ENCODE data around the gene COLEC12.

The COLEC12 gene

DNA sequence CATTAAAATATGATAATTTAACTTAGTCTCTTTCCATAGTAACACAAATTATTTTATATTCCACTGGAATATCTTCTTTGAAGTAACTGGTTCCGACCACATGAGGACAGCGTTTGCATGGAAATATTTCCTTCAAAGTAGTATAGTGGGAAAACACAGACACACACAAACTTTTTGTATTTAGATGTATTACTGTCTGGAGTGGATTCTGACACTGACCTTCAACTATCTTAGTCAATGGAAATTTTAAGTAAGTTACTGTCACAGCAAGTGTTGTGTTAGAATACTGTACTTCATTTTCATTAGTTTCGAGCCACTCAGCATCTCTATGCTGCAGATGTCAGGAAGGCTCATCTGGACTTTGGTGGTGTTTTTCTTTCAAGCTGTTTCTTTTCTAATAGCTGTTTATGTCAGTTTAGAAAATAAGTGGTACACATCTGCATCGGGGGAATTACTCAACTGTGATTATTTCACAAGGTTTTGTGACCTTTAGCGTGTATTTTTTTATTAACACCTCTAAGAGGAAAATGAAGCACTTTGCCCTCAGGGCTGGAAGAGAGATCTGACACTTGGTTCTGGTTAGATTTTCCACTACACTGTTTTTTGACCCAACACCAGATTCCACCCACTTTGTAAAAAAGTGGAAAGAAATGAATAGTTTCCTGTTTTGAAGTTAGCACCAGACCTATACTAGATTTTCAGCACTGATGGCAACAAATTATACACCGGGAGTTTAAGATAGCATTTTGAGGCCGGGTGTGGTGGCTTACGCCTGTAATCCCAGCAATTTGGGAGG, 213.8 kb downstream of the COLEC12 start:
- Histone ChIP-seq H3K9me3 (ENCODE audit: severe bottlenecking) (no peaks in the 10 kb centered on the region), H3K4me3 (ENCODE audit: low read depth, low read length) (no peak overlapping the region), H3K36me3 (no peaks in the 10 kb centered on the region), H3K27me3 (ENCODE audit: insufficient read depth, low read depth, severe bottlenecking) (no peaks in the 10 kb centered on the region), H3K27ac (no peak overlapping the region)
- TF ChIP-seq, protein P1, sequence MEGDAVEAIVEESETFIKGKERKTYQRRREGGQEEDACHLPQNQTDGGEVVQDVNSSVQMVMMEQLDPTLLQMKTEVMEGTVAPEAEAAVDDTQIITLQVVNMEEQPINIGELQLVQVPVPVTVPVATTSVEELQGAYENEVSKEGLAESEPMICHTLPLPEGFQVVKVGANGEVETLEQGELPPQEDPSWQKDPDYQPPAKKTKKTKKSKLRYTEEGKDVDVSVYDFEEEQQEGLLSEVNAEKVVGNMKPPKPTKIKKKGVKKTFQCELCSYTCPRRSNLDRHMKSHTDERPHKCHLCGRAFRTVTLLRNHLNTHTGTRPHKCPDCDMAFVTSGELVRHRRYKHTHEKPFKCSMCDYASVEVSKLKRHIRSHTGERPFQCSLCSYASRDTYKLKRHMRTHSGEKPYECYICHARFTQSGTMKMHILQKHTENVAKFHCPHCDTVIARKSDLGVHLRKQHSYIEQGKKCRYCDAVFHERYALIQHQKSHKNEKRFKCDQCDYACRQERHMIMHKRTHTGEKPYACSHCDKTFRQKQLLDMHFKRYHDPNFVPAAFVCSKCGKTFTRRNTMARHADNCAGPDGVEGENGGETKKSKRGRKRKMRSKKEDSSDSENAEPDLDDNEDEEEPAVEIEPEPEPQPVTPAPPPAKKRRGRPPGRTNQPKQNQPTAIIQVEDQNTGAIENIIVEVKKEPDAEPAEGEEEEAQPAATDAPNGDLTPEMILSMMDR (IDR thresholded peaks at IDR 0.05; ENCODE audit: low read depth, low read length): peak; percentile 34
- DNase-seq: peak; percentile 14

DNA sequence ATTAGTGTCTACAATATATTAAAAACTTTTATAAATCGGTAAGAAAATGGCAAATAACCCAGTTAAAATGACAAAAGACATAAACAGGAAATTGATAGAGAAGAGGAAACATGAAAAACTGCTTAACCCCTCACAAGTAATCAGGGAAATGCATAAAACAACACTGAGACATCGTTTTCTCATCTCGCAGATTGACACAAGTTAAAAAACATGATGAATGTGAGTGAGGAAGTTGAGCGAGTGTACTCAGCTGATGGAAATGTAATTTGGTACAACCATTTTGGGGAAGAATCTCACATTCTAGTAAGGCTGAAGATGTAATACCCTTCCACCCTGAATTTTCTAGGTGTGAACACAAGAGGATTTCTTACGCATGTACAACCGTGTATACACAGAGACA, 214.7 kb downstream of the COLEC12 start:
- Histone ChIP-seq H3K27ac (no peak overlapping the region), H3K36me3 (no peaks in the 10 kb centered on the region), H3K4me3 (ENCODE audit: low read depth, low read length) (no peak overlapping the region), H3K27me3 (ENCODE audit: insufficient read depth, low read depth, severe bottlenecking) (no peaks in the 10 kb centered on the region), H3K9me3 (ENCODE audit: severe bottlenecking) (no peaks in the 10 kb centered on the region)
- DNase-seq: no peak
- TF ChIP-seq, protein P1 (IDR thresholded peaks at IDR 0.05; ENCODE audit: low read depth, low read length): no peak

DNA sequence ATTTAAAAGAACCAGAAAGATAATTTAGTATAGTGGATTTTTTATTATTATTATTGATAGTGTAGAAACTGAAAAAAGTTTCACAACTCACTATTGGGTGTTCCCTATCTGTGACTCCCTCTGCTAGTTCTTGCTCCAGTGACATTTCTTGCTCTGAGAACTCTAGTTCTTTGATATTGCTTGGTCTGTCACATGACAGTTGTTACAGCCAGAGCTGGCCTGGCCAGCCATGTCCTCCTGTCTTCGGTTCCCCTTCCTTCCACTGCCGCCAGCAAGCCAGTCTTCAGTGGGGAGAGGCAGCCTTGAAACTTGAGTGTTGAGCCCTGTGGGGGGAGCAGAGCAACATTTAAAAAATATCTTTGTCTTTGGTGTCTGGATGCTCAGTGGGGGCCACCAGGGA, 225.0 kb downstream of the COLEC12 start:
- Histone ChIP-seq H3K27ac (no peak overlapping the region), H3K9me3 (ENCODE audit: severe bottlenecking) (peaks cover 3% of the 10 kb centered on the region), H3K27me3 (ENCODE audit: insufficient read depth, low read depth, severe bottlenecking) (no peaks in the 10 kb centered on the region), H3K36me3 (no peaks in the 10 kb centered on the region), H3K4me3 (ENCODE audit: low read depth, low read length) (no peak overlapping the region)
- DNase-seq: no peak
- TF ChIP-seq, protein P1 (IDR thresholded peaks at IDR 0.05; ENCODE audit: low read depth, low read length): no peak

DNA sequence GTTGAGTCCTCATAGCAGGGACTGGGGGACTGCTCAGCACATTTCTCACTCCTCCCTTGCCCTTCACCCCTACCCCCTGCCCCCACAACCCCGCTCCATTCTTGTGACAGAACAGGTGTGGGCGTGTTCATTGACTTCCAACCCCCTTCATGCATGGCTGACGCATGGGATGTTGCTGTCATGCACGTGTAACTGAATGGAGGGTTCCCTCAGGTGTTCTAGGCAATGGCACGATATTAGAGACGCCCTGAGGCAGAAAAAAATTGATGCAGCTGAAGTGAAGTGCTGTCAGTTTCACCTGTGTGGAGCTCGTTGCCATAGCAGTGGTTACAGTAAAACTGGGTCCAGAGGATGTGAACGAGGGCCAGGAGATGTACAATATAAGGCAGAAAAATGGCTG, 226.2 kb downstream of the COLEC12 start:
- H3K9me3 ChIP-seq (ENCODE audit: severe bottlenecking): peaks cover 3% of the 10 kb centered on the region
- no peaks in the 10 kb centered on the region for H3K36me3 ChIP-seq
- no peaks in the 10 kb centered on the region for H3K27me3 ChIP-seq (ENCODE audit: insufficient read depth, low read depth, severe bottlenecking)
- TF ChIP-seq, protein P1 (IDR thresholded peaks at IDR 0.05; ENCODE audit: low read depth, low read length): no peak
- DNase-seq: no peak
- H3K4me3 ChIP-seq (ENCODE audit: low read depth, low read length): no peak overlapping the region
- no peak overlapping the region for H3K27ac ChIP-seq

DNA sequence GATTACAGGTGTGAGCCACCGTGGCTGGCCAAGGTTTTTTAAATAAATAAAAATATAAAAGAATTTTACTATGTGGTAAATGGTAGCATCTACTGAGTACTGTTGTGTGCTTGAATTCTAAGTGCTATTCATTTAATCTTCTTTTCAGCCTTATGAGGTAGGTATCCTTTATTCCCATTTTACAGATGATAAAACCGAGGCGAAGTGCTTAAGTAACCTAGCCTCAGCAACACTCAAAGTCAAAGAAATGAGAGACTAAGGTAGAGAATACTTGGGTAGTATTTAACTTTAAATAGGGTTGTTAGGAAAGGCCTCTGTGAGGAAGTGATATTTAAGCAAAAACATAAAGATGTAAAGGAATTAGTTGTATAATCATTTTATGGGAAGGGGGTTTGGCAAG, 227.0 kb downstream of the COLEC12 start:
- Histone ChIP-seq H3K9me3 (ENCODE audit: severe bottlenecking) (no peaks in the 10 kb centered on the region), H3K4me3 (ENCODE audit: low read depth, low read length) (no peak overlapping the region), H3K27ac (no peak overlapping the region), H3K27me3 (ENCODE audit: insufficient read depth, low read depth, severe bottlenecking) (no peaks in the 10 kb centered on the region), H3K36me3 (no peaks in the 10 kb centered on the region)
- TF ChIP-seq, protein P1 (IDR thresholded peaks at IDR 0.05; ENCODE audit: low read depth, low read length): no peak
- DNase-seq: no peak

DNA sequence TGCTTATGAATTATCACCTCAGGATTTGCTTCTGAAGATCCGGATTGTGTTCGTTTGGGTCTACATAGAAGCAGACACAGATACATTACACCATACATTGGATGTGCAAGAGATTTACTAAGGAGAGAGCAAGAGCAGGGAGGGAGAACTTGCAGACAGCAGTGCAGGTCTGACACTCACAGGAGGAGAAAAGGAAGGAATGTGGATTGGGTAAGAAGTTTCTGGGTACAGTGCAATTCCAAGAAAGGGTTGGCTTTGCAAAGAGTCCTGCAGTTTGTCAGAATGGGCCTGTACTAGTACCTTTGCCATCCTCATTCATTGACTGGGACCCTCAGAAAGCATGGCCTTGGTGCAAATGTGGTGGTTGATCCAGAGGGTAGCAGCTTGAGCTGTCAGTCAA, 227.9 kb downstream of the COLEC12 start:
- H3K27me3 ChIP-seq (ENCODE audit: insufficient read depth, low read depth, severe bottlenecking): no peaks in the 10 kb centered on the region
- TF ChIP-seq, protein P1 (IDR thresholded peaks at IDR 0.05; ENCODE audit: low read depth, low read length): no peak

More for the DNA sequence above, 227.9 kb downstream of the COLEC12 start:
- Histone ChIP-seq H3K36me3 (peaks cover 5% of the 10 kb centered on the region; the same call in 1 of the 2 replicates), H3K27ac (no peak overlapping the region), H3K4me3 (ENCODE audit: low read depth, low read length) (no peak overlapping the region), H3K9me3 (ENCODE audit: severe bottlenecking) (no peaks in the 10 kb centered on the region)
- no peak for DNase-seq
